Neural progenitor cell (in vitro differentiated cells): ENCODE results near the gene PIAS1. TPM values are rescaled to one million over a fixed set of nuclear protein-coding genes. Genes with fewer than 3 reads are reported as not detected.

Experiments used
- DNase-seq: peaks from one replicate; pipeline ENCODE4 v3.0.0-alpha.2; 2016; ENCODE audit warnings: low spot score
- H2AFZ ChIP-seq: fragments of 200-600 bp; sonication (generic); replicated peaks from 2 replicates; pipeline ENCODE4 v1.6.1; 2016; ENCODE audit warnings: antibody characterized with exemption
- H3F3A ChIP-seq: fragments of 200-600 bp; sonication (generic); 2 replicates; pipeline ENCODE4 v1.6.1; 2016; ENCODE audit warnings: antibody characterized with exemption, low read depth
- H3K27ac ChIP-seq: fragments of 200-600 bp; sonication (generic); 2 replicates; pipeline ENCODE4 v1.5.1; 2016; ENCODE audit warnings: mild to moderate bottlenecking
- H3K27me3 ChIP-seq: fragments of 200-600 bp; sonication (generic); 2 replicates; pipeline ENCODE4 v1.6.1; 2016; ENCODE audit warnings: mild to moderate bottlenecking, moderate library complexity
- H3K36me3 ChIP-seq: fragments of 200-600 bp; sonication (generic); 2 replicates; pipeline ENCODE4 v1.5.1; 2016
- H3K4me1 ChIP-seq: fragments of 200-600 bp; sonication (generic); 2 replicates; pipeline ENCODE4 v1.6.1; 2016; ENCODE audit warnings: mixed run types
- H3K4me2 ChIP-seq: fragments of 200-600 bp; sonication (generic); 2 replicates; pipeline ENCODE4 v1.6.1; 2016
- H3K4me3 ChIP-seq: fragments of 200-600 bp; sonication (generic); 2 replicates; pipeline ENCODE4 v1.5.1; 2016
- H3K79me2 ChIP-seq: fragments of 200-600 bp; sonication (generic); 2 replicates; pipeline ENCODE4 v1.6.1; 2016; ENCODE audit warnings: low read depth
- H3K9ac ChIP-seq: fragments of 200-600 bp; sonication (generic); 2 replicates; pipeline ENCODE4 v1.6.1; 2016
- H3K9me3 ChIP-seq: fragments of 200-600 bp; sonication (generic); 2 replicates; pipeline ENCODE4 v1.5.1; 2016; ENCODE audit warnings: low read depth
- H4K20me1 ChIP-seq: fragments of 200-600 bp; sonication (generic); 2 replicates; pipeline ENCODE4 v1.6.1; 2016; ENCODE audit warnings: low read depth
- H3K27ac Mint-ChIP-seq: 3 replicates; pipeline ENCODE4 v1.8.0; 2021; ENCODE audit warnings: mixed read lengths
- H3K27me3 Mint-ChIP-seq: 2 replicates; pipeline ENCODE4 v1.8.0; 2022; ENCODE audit warnings: low read depth, mild to moderate bottlenecking, inconsistent platforms, moderate library complexity, mixed read lengths; ENCODE audit not compliant: insufficient read depth
- H3K36me3 Mint-ChIP-seq: 3 replicates; pipeline ENCODE4 v1.8.0; 2021; ENCODE audit warnings: mixed read lengths
- H3K4me1 Mint-ChIP-seq: 3 replicates; pipeline ENCODE4 v1.8.0; 2021; ENCODE audit warnings: mixed read lengths
- H3K4me3 Mint-ChIP-seq: 3 replicates; pipeline ENCODE4 v1.8.0; 2021; ENCODE audit warnings: mild to moderate bottlenecking, moderate library complexity, mixed read lengths
- H3K9me3 Mint-ChIP-seq: 3 replicates; pipeline ENCODE4 v1.8.0; 2020; ENCODE audit warnings: mixed read lengths
- CTCF ChIP-seq: fragments of 200-600 bp; sonication (generic); IDR thresholded peaks from 2 replicates; pipeline ENCODE4 v1.5.1; 2017; ENCODE audit warnings: antibody characterized with exemption, mild to moderate bottlenecking
- EZH2 ChIP-seq: fragments of 200-600 bp; sonication (generic); IDR thresholded peaks from 2 replicates; pipeline ENCODE4 v1.6.1; 2017; ENCODE audit warnings: antibody characterized with exemption, mild to moderate bottlenecking, moderate library complexity
- EZH2phosphoT487 ChIP-seq: fragments of 200-600 bp; sonication (generic); IDR thresholded peaks from 2 replicates; pipeline ENCODE4 v1.6.1; 2017; ENCODE audit warnings: antibody characterized with exemption
- total RNA-seq: library from RNA; depleted of rRNA; stranded (reverse); fragments of >200 nt; gene quantifications from 2 replicates; pipeline ENCODE4 v1.2.3, GENCODE V29; 2015; ENCODE audit warnings: low replicate concordance

Gene PIAS1
- total RNA-seq, 1 donor from 2014 or later, result 34.6 TPM

GRCh38 chr15:68051907-68052306 is 2.2 kb upstream of the PIAS1 start:
- no peaks in the 10 kb centered on the region for H3K9me3 Mint-ChIP-seq
- TF ChIP-seq CTCF (no peak), EZH2phosphoT487 (no peak), EZH2 (no peak)
- H3K36me3 Mint-ChIP-seq, result no peaks in the 10 kb centered on the region
- DNase-seq, result no peak
- no peak overlapping the region for H2AFZ ChIP-seq
- no peak overlapping the region for H3K4me3 ChIP-seq
- H3K4me2 ChIP-seq, result no peak overlapping the region
- H3K4me1 ChIP-seq, result peaks cover 24% of the 10 kb centered on the region
- no peaks in the 10 kb centered on the region for H3K36me3 ChIP-seq
- H3K79me2 ChIP-seq, result peaks cover 27% of the 10 kb centered on the region
- H3K27ac ChIP-seq, result no peak overlapping the region
- no peak overlapping the region for H3K27ac Mint-ChIP-seq
- H3K4me1 Mint-ChIP-seq, result peaks cover 24% of the 10 kb centered on the region
- no peak overlapping the region for H3K9ac ChIP-seq
- H3K4me3 Mint-ChIP-seq, result no peak overlapping the region
- H3K9me3 ChIP-seq, result no peaks in the 10 kb centered on the region
- H3K27me3 ChIP-seq, result no peaks in the 10 kb centered on the region
- H3F3A ChIP-seq, result peaks cover 21% of the 10 kb centered on the region
- no peaks in the 10 kb centered on the region for H3K27me3 Mint-ChIP-seq
- H4K20me1 ChIP-seq, result peaks cover 21% of the 10 kb centered on the region

- no peak overlapping the region for H3K9ac ChIP-seq
- H3K79me2 ChIP-seq, result peaks cover 32% of the 10 kb centered on the region
- Mint-ChIP-seq H3K4me1 (peaks cover 29% of the 10 kb centered on the region), H3K36me3 (no peaks in the 10 kb centered on the region), H3K27me3 (no peaks in the 10 kb centered on the region), H3K27ac (no peak overlapping the region), H3K9me3 (no peaks in the 10 kb centered on the region), H3K4me3 (peak overlapping the region; percentile 72)
- no peaks in the 10 kb centered on the region for H3K36me3 ChIP-seq
- no peaks in the 10 kb centered on the region for H3K27me3 ChIP-seq
- TF ChIP-seq CTCF (no peak), EZH2 (no peak), EZH2phosphoT487 (no peak)
- H3K27ac ChIP-seq, result no peak overlapping the region
- no peak overlapping the region for H3K4me3 ChIP-seq
- peaks cover 29% of the 10 kb centered on the region for H3K4me1 ChIP-seq
- H3K4me2 ChIP-seq, result no peak overlapping the region
- no peaks in the 10 kb centered on the region for H3K9me3 ChIP-seq
- no peak overlapping the region for H2AFZ ChIP-seq
- H4K20me1 ChIP-seq, result peaks cover 26% of the 10 kb centered on the region
- peaks cover 21% of the 10 kb centered on the region for H3F3A ChIP-seq
- DNase-seq, result no peak
Measured at GRCh38 chr15:68052431-68052830, 1.7 kb upstream of the PIAS1 start.

- Histone ChIP-seq H3K27me3 (no peaks in the 10 kb centered on the region), H4K20me1 (peaks cover 32% of the 10 kb centered on the region), H3K4me1 (peaks cover 35% of the 10 kb centered on the region), H2AFZ (peak overlapping the region; percentile 84), H3K27ac (no peak overlapping the region), H3K4me2 (peak overlapping the region; percentile 79), H3K36me3 (no peaks in the 10 kb centered on the region), H3F3A (peaks cover 21% of the 10 kb centered on the region), H3K9ac (no peak overlapping the region), H3K79me2 (peaks cover 37% of the 10 kb centered on the region), H3K4me3 (no peak overlapping the region), H3K9me3 (no peaks in the 10 kb centered on the region)
- Mint-ChIP-seq H3K36me3 (no peaks in the 10 kb centered on the region), H3K27me3 (no peaks in the 10 kb centered on the region), H3K4me1 (peaks cover 35% of the 10 kb centered on the region), H3K9me3 (no peaks in the 10 kb centered on the region), H3K4me3 (peak overlapping the region; percentile 72), H3K27ac (peak overlapping the region; percentile 45)
- DNase-seq, result peak; percentile 21
- TF ChIP-seq EZH2phosphoT487 (no peak), CTCF (no peak), EZH2 (no peak)
Measured at GRCh38 chr15:68053001-68053400, 1.1 kb upstream of the PIAS1 start.
